ENCODE results near the gene SLC44A1. TPM values are rescaled to one million over a fixed set of nuclear protein-coding genes. Genes with fewer than 3 reads are reported as not detected.

The SLC44A1 gene
- 19.4 TPM for polyA plus RNA-seq (2013)

DNA sequence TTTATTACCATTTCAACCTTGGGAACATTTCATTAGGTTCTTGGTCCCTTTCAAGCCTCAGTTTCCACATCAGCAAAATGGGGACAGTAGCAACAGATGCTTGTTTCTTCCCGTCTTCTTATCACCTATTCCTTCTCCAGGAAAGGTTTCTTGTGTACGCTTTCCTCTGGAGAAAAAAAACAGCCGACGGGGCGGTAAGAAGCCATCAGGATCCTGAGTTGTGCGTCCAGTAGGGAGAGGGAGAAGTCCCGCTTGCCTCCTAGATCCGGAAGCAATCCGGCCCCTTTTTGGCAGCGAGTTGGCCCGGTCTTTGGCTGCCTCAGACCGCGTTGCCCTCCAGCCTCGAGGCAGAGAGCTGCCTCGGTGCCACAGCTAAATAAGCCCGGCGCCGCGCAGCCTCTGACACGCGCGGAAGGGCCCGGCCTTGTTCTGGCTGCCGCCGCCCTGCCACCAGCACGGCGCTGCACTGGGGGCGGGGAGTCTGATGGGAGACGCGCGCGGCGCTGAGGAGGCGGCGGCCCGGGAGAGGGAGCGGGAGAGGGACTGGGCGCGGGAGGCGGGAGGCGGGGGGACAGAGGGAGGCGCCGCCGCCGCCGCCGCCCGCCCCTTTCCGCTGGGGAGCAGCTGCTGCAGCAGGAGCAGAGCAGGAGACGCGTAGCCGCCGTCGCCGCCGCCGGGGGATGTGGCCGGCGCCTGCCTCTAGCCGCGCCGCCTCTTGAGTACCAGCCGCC lies at the start of gene SLC44A1:
Gene SLC44A1 (plus strand): TSS at position 649 of the 731 bp plus-strand sequence. CDS start 218 bp downstream, outside the sequence.
- ChIA-PET CTCF (interaction anchor here (0.8 to 3.2 kb wide), 7 partner anchors 10 to 1127 kb away, joined by 3 to 14 read pairs (median 3); no protein-coding TSS in a partner anchor), POLR2A (interaction anchor here (0.6 to 1.2 kb wide), 4 partner anchors 9 to 313 kb away, joined by 3 to 4 read pairs (median 3); no protein-coding TSS in a partner anchor)
- Histone ChIP-seq H3K9me3 (ENCODE audit: control extremely low read depth in 1 of 5, control insufficient read depth in 4 of 5, insufficient read depth in 2 of 5, low read depth in 1 of 5, low read length in 4 of 5) (no peaks in the 10 kb centered on the region), H3K27me3 (replicated peaks in 2 of 5; ENCODE audit: control insufficient read depth in 4 of 5, insufficient read depth in 5 of 5, low read length in 4 of 5) (no peaks in the 10 kb centered on the region), H3K4me3 (ENCODE audit: control insufficient read depth in 1 of 7, extremely low read depth in 1 of 7, insufficient read depth in 4 of 7, low read depth in 2 of 7, low read length in 6 of 7) (peak within 1 kb of the TSS; percentile 55 to 92 (median 80)), H3K36me3 (ENCODE audit: control insufficient read depth in 4 of 4, insufficient read depth in 4 of 4, low read length in 3 of 4) (no peaks in the 10 kb centered on the region), H3K27ac (ENCODE audit: insufficient read depth in 1 of 2, low read depth in 1 of 2, low read length in 2 of 2, poor library complexity in 1 of 2, severe bottlenecking in 2 of 2) (peak within 1 kb of the TSS in 1 of 2 experiments; percentile 65), H3K4me1 (ENCODE audit: control extremely low read depth in 1 of 4, control insufficient read depth in 4 of 4, insufficient read depth in 4 of 4, low read length in 3 of 4) (peaks cover 5 to 24% (median 15%) of the 10 kb centered on the region in 4 experiments)
- 0% methylated on average over 36 of the region's 63 CpGs for WGBS (ENCODE audit: insufficient coverage)
- peak; percentile 95 to 98 (median 96) for DNase-seq

DNA sequence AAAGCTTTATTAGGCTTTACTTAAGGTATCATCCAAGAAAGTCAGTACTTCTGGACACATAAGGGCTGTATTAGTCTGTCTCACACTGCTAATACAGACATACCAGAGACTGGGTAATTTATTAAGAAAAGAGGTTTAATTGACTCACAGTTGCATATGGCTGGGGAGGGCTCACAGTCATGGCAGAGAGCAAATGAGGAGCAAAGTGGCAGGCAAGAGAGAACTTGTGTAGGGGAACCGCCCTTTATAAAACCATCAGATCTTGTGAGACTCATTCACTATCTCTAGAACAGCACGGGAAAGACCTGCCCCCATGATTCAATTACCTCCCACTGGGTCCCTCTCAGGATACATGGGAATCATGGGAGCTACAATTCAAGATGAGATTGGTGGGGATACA lies 49.2 kb upstream of the SLC44A1 start:
- POLR2A ChIA-PET: no interaction called here
- Histone ChIP-seq H3K27ac (ENCODE audit: insufficient read depth in 1 of 2, low read depth in 1 of 2, low read length in 2 of 2, poor library complexity in 1 of 2, severe bottlenecking in 2 of 2) (no peak overlapping the region), H3K9me3 (ENCODE audit: control extremely low read depth in 1 of 5, control insufficient read depth in 4 of 5, insufficient read depth in 2 of 5, low read depth in 1 of 5, low read length in 4 of 5) (no peaks in the 10 kb centered on the region), H3K4me3 (ENCODE audit: control insufficient read depth in 1 of 7, extremely low read depth in 1 of 7, insufficient read depth in 4 of 7, low read depth in 2 of 7, low read length in 6 of 7) (no peak overlapping the region), H3K4me1 (ENCODE audit: control extremely low read depth in 1 of 4, control insufficient read depth in 4 of 4, insufficient read depth in 4 of 4, low read length in 3 of 4) (peaks cover 0 to 7% (median 0%) of the 10 kb centered on the region in 4 experiments), H3K36me3 (ENCODE audit: control insufficient read depth in 4 of 4, insufficient read depth in 4 of 4, low read length in 3 of 4) (no peaks in the 10 kb centered on the region), H3K27me3 (replicated peaks in 2 of 5; ENCODE audit: control insufficient read depth in 4 of 5, insufficient read depth in 5 of 5, low read length in 4 of 5) (no peaks in the 10 kb centered on the region)
- WGBS (ENCODE audit: insufficient coverage): 93% methylated on average over 2 of the region's 2 CpGs
- CTCF ChIA-PET: interaction anchor here (1.1 kb wide), 1 partner anchor 222 kb away, joined by 3 read pairs; no protein-coding TSS in a partner anchor
- DNase-seq: no peak

DNA sequence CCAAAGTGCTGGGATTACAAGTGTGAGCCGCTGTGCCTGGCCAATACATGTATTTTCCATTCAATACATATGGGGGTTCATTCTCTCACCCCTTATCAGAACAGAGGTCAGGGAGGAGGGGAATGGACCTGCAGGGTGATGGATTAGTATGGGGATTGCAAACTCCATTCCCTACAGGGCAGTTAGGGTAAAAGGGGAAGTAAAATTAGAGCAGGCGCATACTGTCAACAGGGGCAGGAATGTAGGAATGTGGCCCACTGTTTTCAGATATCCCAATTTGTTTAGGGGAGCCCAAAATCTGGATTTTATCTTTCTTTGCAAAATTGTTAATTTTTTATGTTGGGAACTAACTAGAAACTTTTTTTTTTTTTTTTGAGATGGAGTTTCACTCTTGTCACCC lies 46.4 kb upstream of the SLC44A1 start:
- POLR2A ChIA-PET: no interaction called here
- WGBS (ENCODE audit: insufficient coverage): 100% methylated on average over 1 of the region's 2 CpGs
- no peak overlapping the region for H3K27ac ChIP-seq (ENCODE audit: insufficient read depth in 1 of 2, low read depth in 1 of 2, low read length in 2 of 2, poor library complexity in 1 of 2, severe bottlenecking in 2 of 2)

DNA sequence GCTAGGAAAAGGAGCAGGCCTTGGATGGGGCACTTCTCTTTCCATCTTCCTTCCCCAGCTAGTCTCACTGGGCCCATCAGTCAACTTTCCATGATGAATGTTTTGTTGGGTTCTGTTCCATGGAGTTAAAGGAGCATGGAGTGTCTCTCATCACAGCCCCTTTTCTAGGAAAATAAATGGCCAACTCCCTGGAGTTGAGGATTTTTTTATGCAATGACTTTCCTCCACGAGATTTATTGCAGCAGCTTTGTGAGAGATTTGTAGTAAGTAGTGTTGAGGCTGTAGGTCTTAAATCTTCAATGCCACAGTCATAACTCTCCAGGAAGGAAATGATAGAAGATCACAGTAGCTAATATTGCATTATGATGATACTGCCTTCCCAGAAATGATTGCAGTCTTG lies 45.6 kb upstream of the SLC44A1 start:
- no peak for DNase-seq
- Histone ChIP-seq H3K27me3 (replicated peaks in 2 of 5; ENCODE audit: control insufficient read depth in 4 of 5, insufficient read depth in 5 of 5, low read length in 4 of 5) (no peaks in the 10 kb centered on the region), H3K27ac (ENCODE audit: insufficient read depth in 1 of 2, low read depth in 1 of 2, low read length in 2 of 2, poor library complexity in 1 of 2, severe bottlenecking in 2 of 2) (no peak overlapping the region), H3K36me3 (ENCODE audit: control insufficient read depth in 4 of 4, insufficient read depth in 4 of 4, low read length in 3 of 4) (no peaks in the 10 kb centered on the region), H3K4me3 (ENCODE audit: control insufficient read depth in 1 of 7, extremely low read depth in 1 of 7, insufficient read depth in 4 of 7, low read depth in 2 of 7, low read length in 6 of 7) (no peak overlapping the region), H3K9me3 (ENCODE audit: control extremely low read depth in 1 of 5, control insufficient read depth in 4 of 5, insufficient read depth in 2 of 5, low read depth in 1 of 5, low read length in 4 of 5) (no peaks in the 10 kb centered on the region), H3K4me1 (ENCODE audit: control extremely low read depth in 1 of 4, control insufficient read depth in 4 of 4, insufficient read depth in 4 of 4, low read length in 3 of 4) (peaks cover 0 to 2% (median 0%) of the 10 kb centered on the region in 4 experiments)
- WGBS (ENCODE audit: insufficient coverage): no CpG with 5 or more reads among the region's 1 CpG
- CTCF ChIA-PET: interaction anchor here (0.9 kb wide), 1 partner anchor 9 kb away, joined by 3 read pairs; no protein-coding TSS in a partner anchor
- POLR2A ChIA-PET: no interaction called here

More for the DNA sequence above, 46.4 kb upstream of the SLC44A1 start:
- H3K36me3 ChIP-seq (ENCODE audit: control insufficient read depth in 4 of 4, insufficient read depth in 4 of 4, low read length in 3 of 4): no peaks in the 10 kb centered on the region
- no peaks in the 10 kb centered on the region for H3K9me3 ChIP-seq (ENCODE audit: control extremely low read depth in 1 of 5, control insufficient read depth in 4 of 5, insufficient read depth in 2 of 5, low read depth in 1 of 5, low read length in 4 of 5)
- H3K27me3 ChIP-seq (replicated peaks in 2 of 5; ENCODE audit: control insufficient read depth in 4 of 5, insufficient read depth in 5 of 5, low read length in 4 of 5): no peaks in the 10 kb centered on the region
- no peak for DNase-seq
- CTCF ChIA-PET: no interaction called here
- H3K4me1 ChIP-seq (ENCODE audit: control extremely low read depth in 1 of 4, control insufficient read depth in 4 of 4, insufficient read depth in 4 of 4, low read length in 3 of 4): peaks cover 0 to 7% (median 0%) of the 10 kb centered on the region in 4 experiments
- no peak overlapping the region for H3K4me3 ChIP-seq (ENCODE audit: control insufficient read depth in 1 of 7, extremely low read depth in 1 of 7, insufficient read depth in 4 of 7, low read depth in 2 of 7, low read length in 6 of 7)

DNA sequence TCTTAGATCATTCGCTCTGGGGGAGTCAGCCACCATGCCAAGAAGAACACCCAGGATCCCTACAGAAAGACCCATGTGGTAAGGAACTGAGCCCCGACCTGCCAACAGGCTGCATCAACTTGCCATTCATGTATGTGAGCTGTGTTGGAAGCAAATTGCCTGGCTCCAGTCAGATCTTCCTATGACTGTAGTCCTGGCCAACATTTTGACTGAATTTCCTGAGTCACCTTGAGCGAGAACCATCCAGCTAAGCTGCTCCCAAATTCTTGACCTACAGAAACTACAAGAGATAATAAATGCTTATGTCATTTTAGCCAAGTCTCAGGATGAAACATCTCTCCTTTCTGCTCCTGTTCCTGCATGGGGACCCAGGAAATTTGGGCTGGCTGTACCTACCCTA lies 40.0 kb upstream of the SLC44A1 start:
- Histone ChIP-seq H3K27me3 (replicated peaks in 2 of 5; ENCODE audit: control insufficient read depth in 4 of 5, insufficient read depth in 5 of 5, low read length in 4 of 5) (no peaks in the 10 kb centered on the region), H3K9me3 (ENCODE audit: control extremely low read depth in 1 of 5, control insufficient read depth in 4 of 5, insufficient read depth in 2 of 5, low read depth in 1 of 5, low read length in 4 of 5) (no peaks in the 10 kb centered on the region), H3K27ac (ENCODE audit: insufficient read depth in 1 of 2, low read depth in 1 of 2, low read length in 2 of 2, poor library complexity in 1 of 2, severe bottlenecking in 2 of 2) (no peak overlapping the region), H3K4me1 (ENCODE audit: control extremely low read depth in 1 of 4, control insufficient read depth in 4 of 4, insufficient read depth in 4 of 4, low read length in 3 of 4) (no peaks in the 10 kb centered on the region), H3K36me3 (ENCODE audit: control insufficient read depth in 4 of 4, insufficient read depth in 4 of 4, low read length in 3 of 4) (no peaks in the 10 kb centered on the region), H3K4me3 (ENCODE audit: control insufficient read depth in 1 of 7, extremely low read depth in 1 of 7, insufficient read depth in 4 of 7, low read depth in 2 of 7, low read length in 6 of 7) (no peak overlapping the region)
- DNase-seq: no peak
- WGBS (ENCODE audit: insufficient coverage): 95% methylated on average over 3 of the region's 3 CpGs
- ChIA-PET CTCF (no interaction called here), POLR2A (no interaction called here)

GRCh38 chr9:105205787-105206495 lies 38.5 kb upstream of the SLC44A1 start:
- Histone ChIP-seq H3K9me3 (ENCODE audit: control extremely low read depth in 1 of 5, control insufficient read depth in 4 of 5, insufficient read depth in 2 of 5, low read depth in 1 of 5, low read length in 4 of 5) (no peaks in the 10 kb centered on the region), H3K27me3 (replicated peaks in 2 of 5; ENCODE audit: control insufficient read depth in 4 of 5, insufficient read depth in 5 of 5, low read length in 4 of 5) (no peaks in the 10 kb centered on the region), H3K4me3 (ENCODE audit: control insufficient read depth in 1 of 7, extremely low read depth in 1 of 7, insufficient read depth in 4 of 7, low read depth in 2 of 7, low read length in 6 of 7) (no peak overlapping the region), H3K36me3 (ENCODE audit: control insufficient read depth in 4 of 4, insufficient read depth in 4 of 4, low read length in 3 of 4) (no peaks in the 10 kb centered on the region), H3K4me1 (ENCODE audit: control extremely low read depth in 1 of 4, control insufficient read depth in 4 of 4, insufficient read depth in 4 of 4, low read length in 3 of 4) (no peaks in the 10 kb centered on the region), H3K27ac (ENCODE audit: insufficient read depth in 1 of 2, low read depth in 1 of 2, low read length in 2 of 2, poor library complexity in 1 of 2, severe bottlenecking in 2 of 2) (no peak overlapping the region)
- CTCF ChIA-PET: interaction anchor here (0.6 to 1.6 kb wide), 2 partner anchors 42 to 100 kb away, joined by 3 read pairs; no protein-coding TSS in a partner anchor
- POLR2A ChIA-PET: interaction anchor here (0.7 kb wide), 1 partner anchor 190 kb away, joined by 3 read pairs; no protein-coding TSS in a partner anchor
- 100% methylated on average over 1 of the region's 2 CpGs for WGBS (ENCODE audit: insufficient coverage)
- DNase-seq: no peak

DNA sequence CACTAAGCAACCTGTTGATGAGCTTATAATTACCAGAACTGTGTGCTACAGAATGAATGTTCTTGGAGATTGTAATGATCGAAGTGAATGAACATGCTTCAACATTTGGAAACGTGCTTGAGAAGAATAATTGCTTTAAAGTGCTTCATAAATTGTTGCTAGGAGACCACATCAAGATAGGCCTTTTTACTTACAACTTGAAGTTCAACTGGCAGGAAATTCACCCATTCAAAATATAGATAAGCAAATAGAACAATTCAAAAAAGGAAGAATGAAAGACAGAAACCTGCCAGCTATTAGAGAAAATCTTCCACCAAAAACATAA lies 38.0 kb upstream of the SLC44A1 start:
- peak in 1 of 3 donors; percentile 17 for DNase-seq
- no peak overlapping the region for H3K4me3 ChIP-seq (ENCODE audit: control insufficient read depth in 1 of 7, extremely low read depth in 1 of 7, insufficient read depth in 4 of 7, low read depth in 2 of 7, low read length in 6 of 7)
- H3K36me3 ChIP-seq (ENCODE audit: control insufficient read depth in 4 of 4, insufficient read depth in 4 of 4, low read length in 3 of 4): no peaks in the 10 kb centered on the region
- H3K27ac ChIP-seq (ENCODE audit: insufficient read depth in 1 of 2, low read depth in 1 of 2, low read length in 2 of 2, poor library complexity in 1 of 2, severe bottlenecking in 2 of 2): no peak overlapping the region
- no peaks in the 10 kb centered on the region for H3K9me3 ChIP-seq (ENCODE audit: control extremely low read depth in 1 of 5, control insufficient read depth in 4 of 5, insufficient read depth in 2 of 5, low read depth in 1 of 5, low read length in 4 of 5)
- ChIA-PET POLR2A (interaction anchor here (0.7 kb wide), 1 partner anchor 190 kb away, joined by 3 read pairs; no protein-coding TSS in a partner anchor), CTCF (interaction anchor here (0.6 to 1.6 kb wide), 2 partner anchors 42 to 99 kb away, joined by 3 read pairs; no protein-coding TSS in a partner anchor)
- no peaks in the 10 kb centered on the region for H3K27me3 ChIP-seq (replicated peaks in 2 of 5; ENCODE audit: control insufficient read depth in 4 of 5, insufficient read depth in 5 of 5, low read length in 4 of 5)
- 100% methylated on average over 1 of the region's 2 CpGs for WGBS (ENCODE audit: insufficient coverage)
- H3K4me1 ChIP-seq (ENCODE audit: control extremely low read depth in 1 of 4, control insufficient read depth in 4 of 4, insufficient read depth in 4 of 4, low read length in 3 of 4): no peaks in the 10 kb centered on the region

Data from common myeloid progenitor, CD34-positive (primary cell).